Muscle layer of colon (tissue), 2 donors: ENCODE measurements around the gene KCNJ14.

Source experiments
- H3K27ac ChIP-seq: one replicate; pipeline ENCODE4 v1.7.0; 2013; ENCODE audit warnings: low read depth, mild to moderate bottlenecking, low read length, moderate library complexity
- H3K27me3 ChIP-seq, 2 donors: one replicate each; pipeline ENCODE4 v1.7.0; 2013; ENCODE audit warnings: low read length in 2 of 2, mild to moderate bottlenecking in 2 of 2; ENCODE audit not compliant: insufficient read depth in 2 of 2, control insufficient read depth in 1 of 2
- H3K36me3 ChIP-seq: one replicate; pipeline ENCODE4 v1.7.0; 2013; ENCODE audit warnings: mild to moderate bottlenecking, low read length; ENCODE audit not compliant: insufficient read depth
- H3K4me1 ChIP-seq: one replicate; pipeline ENCODE4 v1.7.0; 2013; ENCODE audit warnings: mild to moderate bottlenecking, low read length; ENCODE audit not compliant: insufficient read depth
- H3K4me3 ChIP-seq, 2 donors: one replicate each; pipeline ENCODE4 v1.7.0; 2013; ENCODE audit warnings: low read length in 2 of 2, low read depth in 1 of 2, mild to moderate bottlenecking in 1 of 2, moderate library complexity in 1 of 2
- H3K9ac ChIP-seq: one replicate; pipeline ENCODE4 v1.7.0; 2013; ENCODE audit warnings: low read length
- H3K9me3 ChIP-seq: one replicate; pipeline ENCODE4 v1.7.0; 2013; ENCODE audit warnings: mild to moderate bottlenecking, low read length
- donor health status: abdominal sarcoma.
- donor health status: Adenocarcinoma of cecum.

Gene KCNJ14

GRCh38 chr19:48461651-48461981 lies 6.2 kb downstream of the KCNJ14 start:
- no peaks in the 10 kb centered on the region for H3K36me3 ChIP-seq
- no peaks in the 10 kb centered on the region for H3K4me1 ChIP-seq
- no peak overlapping the region for H3K4me3 ChIP-seq
- no peaks in the 10 kb centered on the region for H3K9me3 ChIP-seq
- no peak overlapping the region for H3K9ac ChIP-seq
- H3K27me3 ChIP-seq: no peaks in the 10 kb centered on the region
- no peak overlapping the region for H3K27ac ChIP-seq

DNA sequence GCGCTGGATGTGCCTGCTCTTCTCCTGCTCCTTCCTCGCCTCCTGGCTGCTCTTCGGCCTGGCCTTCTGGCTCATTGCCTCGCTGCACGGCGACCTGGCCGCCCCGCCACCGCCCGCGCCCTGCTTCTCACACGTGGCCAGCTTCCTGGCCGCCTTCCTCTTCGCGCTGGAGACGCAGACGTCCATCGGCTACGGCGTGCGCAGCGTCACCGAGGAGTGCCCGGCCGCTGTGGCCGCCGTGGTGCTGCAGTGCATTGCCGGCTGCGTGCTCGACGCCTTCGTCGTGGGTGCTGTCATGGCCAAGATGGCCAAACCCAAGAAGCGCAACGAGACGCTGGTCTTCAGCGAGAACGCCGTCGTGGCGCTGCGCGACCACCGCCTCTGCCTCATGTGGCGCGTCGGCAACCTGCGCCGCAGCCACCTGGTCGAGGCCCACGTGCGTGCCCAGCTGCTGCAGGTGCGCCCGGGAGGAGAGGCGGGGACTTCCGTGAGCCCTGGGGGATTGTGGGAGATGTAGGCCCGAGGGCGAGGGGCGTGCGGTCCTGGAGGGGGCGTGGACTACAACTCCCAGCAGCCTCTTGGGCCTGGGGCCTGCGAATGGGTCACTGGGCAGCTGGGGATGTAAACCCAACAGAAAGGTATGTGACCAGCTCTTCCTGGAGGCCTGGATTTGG lies 6.7 kb downstream of the KCNJ14 start:
- H3K27ac ChIP-seq: no peak overlapping the region
- no peak overlapping the region for H3K9ac ChIP-seq
- H3K27me3 ChIP-seq: no peaks in the 10 kb centered on the region
- H3K4me1 ChIP-seq: no peaks in the 10 kb centered on the region
- no peak overlapping the region for H3K4me3 ChIP-seq
- no peaks in the 10 kb centered on the region for H3K9me3 ChIP-seq
- no peaks in the 10 kb centered on the region for H3K36me3 ChIP-seq

- Histone ChIP-seq H3K9me3 (no peaks in the 10 kb centered on the region), H3K27ac (no peak overlapping the region), H3K4me1 (peaks cover 9% of the 10 kb centered on the region), H3K9ac (no peak overlapping the region), H3K27me3 (no peaks in the 10 kb centered on the region), H3K36me3 (peaks cover 1% of the 10 kb centered on the region), H3K4me3 (no peak overlapping the region)
Observed at GRCh38 chr19:48465215-48465614, 9.8 kb downstream of the KCNJ14 start.

DNA sequence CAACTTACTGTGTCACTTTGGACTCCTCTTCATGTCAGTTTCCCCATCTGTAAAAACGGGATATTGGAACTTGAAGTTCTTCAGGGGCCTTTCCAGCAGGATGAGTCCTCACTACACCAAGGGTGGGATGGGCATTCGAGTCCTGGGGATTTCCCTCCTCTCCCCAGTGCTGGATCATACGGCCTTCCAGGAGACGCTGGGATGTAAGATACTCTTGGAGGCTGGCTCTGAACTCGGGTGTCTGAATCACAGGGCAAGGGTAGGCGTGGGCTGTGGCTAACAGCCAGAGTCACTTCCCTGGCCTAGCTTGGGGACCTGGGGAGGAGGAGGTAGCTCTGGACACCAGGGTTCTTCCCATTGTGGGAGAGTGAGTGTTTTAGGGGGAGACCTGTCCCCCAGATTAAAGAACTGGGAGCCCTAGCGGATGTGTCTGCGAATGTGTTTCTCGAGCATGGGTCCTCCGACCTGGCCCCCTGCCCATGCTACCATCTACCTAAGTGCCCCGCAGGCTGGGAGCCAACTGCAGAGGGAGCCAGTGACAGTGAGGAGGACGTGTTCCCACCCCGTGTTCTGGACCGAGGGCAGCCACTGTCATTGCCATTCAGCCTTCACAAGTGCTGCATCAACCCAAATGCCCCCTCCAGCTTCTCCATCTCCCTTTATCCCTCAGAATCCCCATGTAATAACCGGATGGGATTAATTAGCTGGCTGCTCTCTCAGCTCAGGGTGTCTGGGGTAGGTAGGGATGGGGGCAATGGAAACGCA lies 11.4 kb downstream of the KCNJ14 start:
- Histone ChIP-seq H3K4me1 (peaks cover 19% of the 10 kb centered on the region), H3K36me3 (peaks cover 17% of the 10 kb centered on the region)

DNA sequence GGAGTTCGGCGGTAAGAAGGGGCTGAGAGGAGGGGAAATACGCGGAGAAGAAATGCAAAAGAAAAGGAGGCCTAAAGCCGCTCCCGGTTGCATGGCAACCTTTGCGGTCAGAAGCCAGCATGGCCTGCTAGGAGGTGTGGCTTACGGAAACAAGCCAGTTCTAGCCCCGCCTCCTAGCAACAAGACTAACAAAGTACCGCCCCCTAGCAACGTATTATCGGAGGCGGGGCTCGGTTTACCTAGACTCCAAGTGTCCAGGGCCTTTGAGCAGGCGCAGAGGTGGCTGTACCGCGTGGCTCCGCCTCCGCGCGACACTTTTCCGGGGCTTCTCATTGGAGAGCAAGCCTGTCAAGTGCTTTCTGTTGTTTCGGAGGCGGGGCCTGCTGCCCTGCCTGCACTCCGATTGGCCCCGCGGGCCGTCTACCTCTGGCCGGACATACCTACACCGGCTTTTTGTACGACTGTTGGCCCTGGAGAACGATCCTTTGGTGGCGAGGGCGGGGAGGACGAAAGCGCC lies 13.5 kb downstream of the KCNJ14 start:
- peaks cover 21% of the 10 kb centered on the region for H3K4me1 ChIP-seq
- H3K9me3 ChIP-seq: no peaks in the 10 kb centered on the region
- H3K27me3 ChIP-seq: no peaks in the 10 kb centered on the region
- peak overlapping the region; percentile 38 for H3K27ac ChIP-seq
- H3K9ac ChIP-seq: no peak overlapping the region
- H3K36me3 ChIP-seq: peaks cover 37% of the 10 kb centered on the region
- H3K4me3 ChIP-seq: peak overlapping the region; percentile 2 to 82

More for the DNA sequence above, 11.4 kb downstream of the KCNJ14 start:
- H3K9ac ChIP-seq: no peak overlapping the region
- no peak overlapping the region for H3K27ac ChIP-seq
- no peak overlapping the region for H3K4me3 ChIP-seq
- H3K9me3 ChIP-seq: no peaks in the 10 kb centered on the region
- H3K27me3 ChIP-seq: no peaks in the 10 kb centered on the region

GRCh38 chr19:48469289-48469881 lies 14.0 kb downstream of the KCNJ14 start, which contains the start of gene CYTH2:
CYTH2 (plus strand) TSS chr19:48469369; CDS start chr19:48469508, 139 bp downstream.
- H3K27ac ChIP-seq: peak within 1 kb of the TSS; percentile 70
- peak within 1 kb of the TSS; percentile 82 for H3K4me3 ChIP-seq
- peaks cover 21% of the 10 kb centered on the region for H3K4me1 ChIP-seq
- H3K9me3 ChIP-seq: no peaks in the 10 kb centered on the region
- no peaks in the 10 kb centered on the region for H3K27me3 ChIP-seq
- peaks cover 43% of the 10 kb centered on the region for H3K36me3 ChIP-seq
- H3K9ac ChIP-seq: peak within 1 kb of the TSS; percentile 65

GRCh38 chr19:48469934-48470680 lies 14.7 kb downstream of the KCNJ14 start:
- Histone ChIP-seq H3K4me1 (peaks cover 21% of the 10 kb centered on the region), H3K36me3 (peaks cover 50% of the 10 kb centered on the region), H3K4me3 (peak overlapping the region; percentile 82), H3K27ac (peak overlapping the region; percentile 70), H3K9ac (peak overlapping the region; percentile 65), H3K9me3 (no peaks in the 10 kb centered on the region), H3K27me3 (no peaks in the 10 kb centered on the region)

- no peaks in the 10 kb centered on the region for H3K27me3 ChIP-seq
- peak overlapping the region in 1 of 2 donors; percentile 82 for H3K4me3 ChIP-seq
- H3K9ac ChIP-seq: no peak overlapping the region
- peaks cover 21% of the 10 kb centered on the region for H3K4me1 ChIP-seq
- H3K9me3 ChIP-seq: no peaks in the 10 kb centered on the region
- peaks cover 57% of the 10 kb centered on the region for H3K36me3 ChIP-seq
- no peak overlapping the region for H3K27ac ChIP-seq
Observed at GRCh38 chr19:48470856-48471255, 15.5 kb downstream of the KCNJ14 start.

- peaks cover 21% of the 10 kb centered on the region for H3K4me1 ChIP-seq
- H3K27ac ChIP-seq: no peak overlapping the region
- no peaks in the 10 kb centered on the region for H3K27me3 ChIP-seq
- H3K4me3 ChIP-seq: no peak overlapping the region
- H3K36me3 ChIP-seq: peaks cover 66% of the 10 kb centered on the region
- H3K9me3 ChIP-seq: no peaks in the 10 kb centered on the region
- no peak overlapping the region for H3K9ac ChIP-seq
Observed at GRCh38 chr19:48471836-48472235, 16.5 kb downstream of the KCNJ14 start.

DNA sequence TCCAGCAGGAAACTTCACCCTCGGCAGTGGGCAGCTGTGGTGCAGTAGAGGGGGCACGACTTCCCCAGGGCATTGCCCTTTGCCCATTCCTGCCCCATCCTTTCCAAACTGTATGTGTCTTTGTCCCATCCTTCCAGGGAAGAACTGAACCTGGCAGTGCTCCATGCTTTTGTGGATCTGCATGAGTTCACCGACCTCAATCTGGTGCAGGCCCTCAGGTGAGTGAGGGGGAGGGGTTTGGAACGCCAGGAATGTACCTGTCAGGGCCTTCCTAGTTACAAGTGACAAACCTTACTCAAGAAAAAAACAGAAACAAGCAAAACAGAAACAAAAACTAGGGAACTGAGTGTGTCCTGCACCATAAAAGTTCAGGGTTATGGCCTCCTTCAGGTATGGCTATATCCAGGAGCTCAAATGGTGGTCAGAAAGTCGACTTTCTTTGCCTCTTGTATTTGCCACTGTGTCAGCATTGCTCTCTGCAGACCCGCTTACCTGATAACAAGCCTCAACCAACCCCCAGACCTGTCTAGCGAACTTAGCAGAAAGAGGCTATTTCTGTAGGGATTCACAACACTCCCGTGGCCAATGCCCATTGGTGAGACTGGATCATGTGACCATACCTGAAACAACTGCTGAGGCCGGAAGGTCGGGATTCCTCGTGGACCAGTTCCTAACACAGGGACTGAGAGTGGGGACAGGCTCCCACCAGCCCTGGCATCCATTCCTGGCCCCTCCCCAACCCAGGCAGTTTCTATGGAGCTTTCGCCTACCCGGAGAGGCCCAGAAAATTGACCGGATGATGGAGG lies 18.0 kb downstream of the KCNJ14 start:
- Histone ChIP-seq H3K4me3 (no peak overlapping the region), H3K9me3 (no peaks in the 10 kb centered on the region), H3K27ac (no peak overlapping the region), H3K4me1 (peaks cover 17% of the 10 kb centered on the region), H3K36me3 (peaks cover 80% of the 10 kb centered on the region), H3K9ac (no peak overlapping the region), H3K27me3 (no peaks in the 10 kb centered on the region)
